GM18505 (cell line): ENCODE results near the gene MEIS3.
"Not testable (repeated sequence)": the region's sequence is repeated elsewhere in the genome, so short reads cannot be mapped to it uniquely, and the experiment has no call there.

Experiments used
- ATAC-seq: cut with Tn5 transposase; IDR thresholded peaks from one replicate; pipeline ENCODE4 v1.9.1; 2021; ENCODE audit not compliant: unreplicated experiment
- POLR2A ChIP-seq: IDR thresholded peaks from 4 replicates; pipeline ENCODE4 v1.6.1; 2011; ENCODE audit warnings: borderline replicate concordance; ENCODE audit not compliant: insufficient read depth, insufficient read length; ENCODE audit errors: extremely low read depth

Gene MEIS3

DNA sequence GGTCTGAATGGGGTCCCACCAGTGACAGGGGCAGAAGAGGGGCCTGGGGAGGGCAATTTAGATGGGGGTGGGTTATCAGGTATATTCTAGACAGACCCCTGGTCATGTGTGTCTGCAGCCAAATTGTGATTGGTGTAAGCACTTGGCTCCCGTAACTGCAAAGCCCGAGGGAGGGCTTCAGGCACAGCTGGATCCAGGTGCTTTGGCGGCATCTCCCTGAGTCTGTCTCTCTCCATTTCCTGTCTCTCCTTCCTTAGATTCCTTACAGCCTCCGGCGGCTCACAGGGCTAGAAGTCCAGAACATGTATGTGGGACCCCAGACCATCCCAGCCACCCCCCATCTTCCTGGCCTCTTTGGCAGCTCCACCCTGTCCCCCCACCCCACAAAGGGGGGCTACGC lies 38.8 kb downstream of the MEIS3 start:
- no peak for ATAC-seq
- no peak for TF ChIP-seq POLR2A

DNA sequence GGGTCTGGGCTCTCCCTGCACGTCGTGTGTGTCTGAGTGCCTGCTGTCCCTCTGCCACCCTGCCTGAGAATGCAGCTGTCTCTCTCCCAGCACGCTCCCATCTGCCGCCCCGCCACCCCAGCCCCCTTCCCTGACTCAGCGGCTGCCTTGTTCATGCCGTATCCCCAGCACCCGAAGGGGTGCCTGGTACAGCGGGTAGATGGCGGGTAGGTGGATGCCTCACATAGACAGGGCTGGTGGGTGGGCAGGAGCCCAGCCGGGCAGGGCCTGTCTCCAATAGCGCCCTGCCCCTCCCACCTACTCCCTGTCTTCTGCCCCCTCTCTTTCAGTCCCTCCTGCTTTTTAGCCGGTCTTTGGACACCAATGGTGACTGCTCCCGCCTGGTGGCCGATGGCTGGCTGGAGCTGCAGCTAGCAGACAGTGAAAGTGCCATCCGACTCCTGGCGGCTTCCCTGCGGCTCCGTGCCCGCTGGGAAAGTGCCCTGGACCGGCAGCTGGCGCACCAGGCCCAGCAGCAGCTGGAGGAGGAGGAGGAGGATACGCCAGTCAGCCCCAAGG lies 39.9 kb downstream of the MEIS3 start:
- TF ChIP-seq POLR2A: no peak
- ATAC-seq: no peak

DNA sequence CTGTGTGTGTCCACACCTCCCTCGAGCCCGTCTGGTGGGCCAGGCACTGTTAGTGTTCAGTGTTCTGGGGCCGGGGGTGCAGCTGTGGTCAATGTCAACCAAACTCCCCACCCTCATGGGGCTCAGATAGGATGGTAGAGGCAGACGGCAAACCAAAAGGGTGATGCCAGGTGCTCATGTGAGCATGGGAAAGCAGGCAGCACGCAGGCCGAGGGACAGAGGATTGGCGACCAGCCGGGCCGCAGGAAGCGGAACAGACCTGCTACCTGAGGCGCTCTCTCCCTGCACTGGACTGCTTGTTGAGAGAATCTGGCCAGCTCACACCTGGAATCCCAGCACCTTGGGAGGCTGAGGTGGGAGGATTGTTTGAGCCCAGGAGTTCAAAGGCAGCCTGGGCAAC lies 41.1 kb downstream of the MEIS3 start:
- no peak for TF ChIP-seq POLR2A
- ATAC-seq: no peak

DNA sequence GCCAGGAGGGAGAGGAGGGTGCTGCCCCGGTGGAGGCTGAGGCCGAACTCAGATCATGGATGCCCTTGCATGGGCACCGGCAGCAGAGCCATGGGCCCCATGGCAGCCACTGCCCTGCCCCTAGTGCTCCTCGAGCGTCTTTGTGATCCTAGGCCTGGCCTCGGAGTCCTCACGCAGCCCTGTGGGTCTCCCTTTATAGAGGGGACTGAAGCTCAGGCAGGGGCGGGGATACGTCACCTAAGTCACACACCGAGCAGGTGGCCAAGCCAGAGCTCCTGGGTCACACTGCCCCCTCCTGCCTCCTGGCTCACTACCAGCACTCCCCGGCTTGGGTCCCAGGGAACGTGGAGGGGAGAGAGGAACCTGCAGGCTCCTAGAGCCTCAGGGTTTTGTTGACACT lies 41.5 kb downstream of the MEIS3 start:
- no peak for ATAC-seq

DNA sequence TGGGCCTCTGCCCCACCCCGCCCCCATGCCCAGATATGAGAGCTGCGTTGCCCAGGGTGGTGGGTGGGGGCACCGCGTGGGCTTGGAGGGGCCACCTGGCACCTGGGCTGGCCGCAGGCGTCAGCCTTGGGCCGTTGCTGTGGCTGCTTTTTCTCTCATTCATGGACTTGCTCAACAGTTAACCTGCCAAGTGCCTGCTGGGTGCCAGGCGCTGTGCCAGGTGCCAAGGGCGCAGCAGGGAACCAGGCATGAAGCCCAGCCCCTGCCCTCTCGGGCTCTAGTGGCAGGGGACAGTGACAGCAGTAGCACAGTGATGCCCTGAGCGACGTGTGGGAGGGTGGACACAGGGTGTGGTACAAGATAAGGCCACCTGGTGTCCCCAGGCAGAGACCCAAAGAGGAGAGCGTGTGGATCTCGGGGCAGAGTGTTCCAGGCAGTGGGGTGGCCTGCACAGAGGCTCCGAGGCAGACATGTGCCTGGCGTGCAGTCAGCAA lies 42.1 kb downstream of the MEIS3 start:
- ATAC-seq: no peak
- no peak for TF ChIP-seq POLR2A

More for the DNA sequence above, 41.5 kb downstream of the MEIS3 start:
- no peak for TF ChIP-seq POLR2A

DNA sequence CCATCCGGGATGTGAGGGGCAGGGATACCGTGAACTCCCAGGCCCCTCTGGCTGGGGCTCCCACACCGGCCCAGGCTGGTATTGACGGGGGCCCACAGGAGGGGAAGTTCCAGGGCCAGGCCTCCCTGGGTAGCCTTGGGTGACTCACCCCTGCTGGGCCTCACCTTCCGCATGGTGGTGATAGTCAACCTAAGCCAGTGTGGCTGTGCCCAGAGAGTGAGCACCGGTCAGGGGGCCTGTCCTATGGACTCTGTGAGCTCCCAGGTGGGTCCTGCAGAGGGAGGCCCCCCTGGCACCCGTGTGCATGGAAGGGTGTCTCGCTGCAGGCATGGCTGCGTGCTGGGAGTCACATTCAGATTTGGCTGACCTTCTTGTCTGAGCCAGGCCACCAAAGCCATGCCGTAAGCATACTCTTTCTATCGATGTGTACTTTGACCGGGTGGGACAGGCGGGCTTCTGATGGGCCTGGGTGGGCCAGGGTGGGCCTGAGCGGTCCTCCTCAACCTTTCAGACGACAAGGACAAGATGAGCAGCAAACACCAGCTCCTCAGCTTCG lies 42.7 kb downstream of the MEIS3 start:
- TF ChIP-seq POLR2A: no peak
- no peak for ATAC-seq

DNA sequence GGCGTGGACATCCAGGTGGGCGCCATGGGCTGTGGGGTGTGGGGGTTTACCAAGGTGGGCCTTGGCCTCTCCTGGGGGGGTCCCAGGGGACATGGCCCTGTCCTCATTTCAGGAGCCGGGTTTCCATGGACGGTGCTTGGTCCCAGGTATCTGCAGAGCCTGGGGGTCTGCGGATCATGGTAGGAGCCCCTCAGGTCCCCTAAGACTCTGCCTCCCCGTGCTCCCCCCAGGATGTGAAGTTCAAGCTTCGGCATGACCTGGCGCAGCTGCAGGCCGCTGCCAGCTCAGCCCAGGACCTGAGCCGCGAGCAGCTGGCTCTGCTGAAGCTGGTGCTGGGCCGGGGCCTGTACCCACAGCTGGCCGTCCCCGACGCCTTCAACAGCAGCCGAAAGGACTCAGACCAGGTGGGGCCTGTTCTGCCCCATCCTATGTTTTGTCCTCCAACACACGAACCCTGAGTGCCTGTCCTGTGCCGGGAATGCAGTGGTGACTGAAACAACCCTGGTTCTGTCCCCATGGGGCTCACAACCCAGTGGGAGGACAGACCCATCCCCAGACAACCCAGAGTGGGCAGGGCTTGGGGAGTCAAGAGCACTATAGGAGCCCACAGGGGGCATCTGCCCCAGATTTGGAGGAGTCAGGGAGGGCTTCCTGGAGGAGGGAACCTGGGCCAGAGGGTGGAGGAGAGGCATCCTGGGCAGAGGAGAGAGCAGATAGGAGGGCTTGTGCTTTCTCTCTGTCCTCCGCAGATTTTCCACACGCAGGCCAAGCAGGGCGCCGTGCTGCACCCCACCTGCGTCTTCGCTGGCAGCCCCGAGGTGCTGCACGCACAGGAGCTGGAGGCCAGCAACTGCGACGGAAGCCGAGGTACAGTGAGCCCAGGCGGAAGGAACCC lies 43.4 kb downstream of the MEIS3 start:
- ATAC-seq: no peak
- no peak for TF ChIP-seq POLR2A

DNA sequence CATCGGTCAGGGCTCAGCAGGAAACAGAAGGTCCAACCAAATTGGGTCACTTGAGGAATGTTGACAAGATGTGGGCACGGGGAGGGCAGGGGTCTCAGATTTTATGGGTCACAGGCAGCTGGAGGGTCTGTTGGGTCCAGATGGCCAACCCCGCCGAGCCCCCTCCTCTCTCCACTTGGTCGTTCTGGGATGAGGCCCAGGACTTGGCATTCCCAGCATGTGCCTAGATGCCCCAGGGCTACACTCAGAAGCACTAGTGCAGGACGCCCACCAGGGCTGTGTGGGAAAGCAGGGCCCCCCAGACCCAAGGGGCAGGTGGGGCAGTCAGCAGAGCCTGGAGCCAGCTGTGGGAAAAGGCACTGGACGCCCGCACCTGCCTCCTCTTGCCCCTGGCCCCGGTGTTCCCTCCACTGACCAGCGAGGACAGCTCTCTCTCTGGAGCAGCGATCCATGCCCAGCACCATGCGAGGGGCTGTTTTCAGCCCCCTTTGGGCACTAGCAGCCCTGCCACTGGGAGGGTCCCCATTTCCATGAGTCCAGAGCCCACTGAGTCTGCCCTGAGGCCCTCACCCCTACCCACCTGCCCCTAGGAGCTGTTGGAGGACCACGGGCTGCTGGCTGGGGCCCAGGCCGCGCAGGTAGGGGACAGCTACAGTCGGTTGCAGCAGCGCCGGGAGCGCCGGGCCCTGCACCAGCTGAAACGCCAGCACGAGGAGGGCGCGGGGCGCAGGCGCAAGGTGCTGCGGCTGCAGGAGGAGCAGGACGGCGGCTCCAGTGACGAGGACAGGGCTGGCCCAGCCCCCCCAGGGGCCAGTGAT lies 44.2 kb downstream of the MEIS3 start:
- no peak for ATAC-seq
- no peak for TF ChIP-seq POLR2A

DNA sequence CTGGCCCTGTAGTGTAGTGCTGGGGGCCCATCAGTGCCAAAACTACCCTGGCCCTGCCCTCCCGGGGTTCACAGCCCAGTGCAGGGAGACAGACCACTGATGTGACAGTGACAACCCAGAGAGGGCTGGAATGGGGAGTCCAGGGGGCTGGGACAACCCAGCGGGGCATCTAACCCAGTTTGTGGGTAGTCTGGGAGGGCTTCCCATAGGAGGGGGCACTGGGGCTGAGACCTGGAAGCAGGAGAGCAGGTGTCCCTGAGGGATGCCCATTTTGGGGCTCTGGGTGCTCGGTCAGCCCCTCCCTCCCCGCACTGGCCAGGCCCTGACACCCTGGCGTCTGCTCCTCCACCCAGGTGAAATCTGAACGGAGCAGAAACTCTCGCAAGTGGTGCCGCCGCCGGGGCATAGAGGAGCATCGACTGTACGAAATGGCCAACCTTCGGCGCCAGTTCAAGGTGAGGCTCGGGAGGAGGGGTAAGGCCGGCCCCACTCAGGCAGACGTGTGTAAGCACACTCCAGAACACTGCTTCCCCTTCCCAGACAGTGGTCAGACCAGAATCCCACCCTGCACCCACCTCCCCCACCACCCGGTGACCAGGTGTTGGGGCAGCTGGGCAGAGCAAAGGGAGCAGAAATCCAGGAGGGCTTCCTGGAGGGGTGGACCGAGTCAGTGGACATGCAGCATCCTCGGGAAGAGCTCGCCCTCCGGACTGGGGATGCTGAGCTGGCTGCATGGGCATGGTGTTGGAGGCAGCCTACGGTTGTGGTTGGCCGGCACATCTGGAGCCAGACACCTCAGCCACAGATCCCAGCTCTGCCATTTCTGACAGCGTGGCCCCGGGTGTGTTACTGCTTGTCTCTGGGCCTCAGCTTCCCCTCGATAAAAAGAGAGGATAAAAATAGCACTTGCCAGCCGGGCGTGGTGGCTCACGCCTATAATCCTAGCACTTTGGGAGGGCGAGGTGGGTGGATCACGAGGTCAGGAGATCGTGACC lies 45.8 kb downstream of the MEIS3 start:
- ATAC-seq: no peak
- TF ChIP-seq POLR2A: no peak

DNA sequence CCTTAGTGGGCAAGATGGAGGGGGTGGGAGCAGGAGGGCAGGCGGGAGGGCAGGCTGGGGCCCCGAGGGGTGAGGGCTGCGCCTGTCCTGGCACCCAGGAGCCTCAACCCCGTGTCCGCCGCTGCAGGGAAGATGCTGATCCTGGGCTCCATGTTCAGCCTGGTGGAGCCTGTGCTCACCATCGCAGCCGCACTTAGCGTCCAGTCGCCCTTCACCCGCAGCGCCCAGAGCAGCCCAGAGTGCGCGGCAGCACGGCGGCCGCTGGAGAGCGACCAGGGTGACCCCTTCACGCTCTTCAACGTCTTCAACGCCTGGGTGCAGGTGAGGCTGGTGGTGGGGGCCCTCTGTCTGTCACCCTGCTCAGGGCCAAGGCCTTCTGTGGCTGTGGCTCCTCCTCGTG lies 46.7 kb downstream of the MEIS3 start:
- ATAC-seq: no peak
- no peak for TF ChIP-seq POLR2A

DNA sequence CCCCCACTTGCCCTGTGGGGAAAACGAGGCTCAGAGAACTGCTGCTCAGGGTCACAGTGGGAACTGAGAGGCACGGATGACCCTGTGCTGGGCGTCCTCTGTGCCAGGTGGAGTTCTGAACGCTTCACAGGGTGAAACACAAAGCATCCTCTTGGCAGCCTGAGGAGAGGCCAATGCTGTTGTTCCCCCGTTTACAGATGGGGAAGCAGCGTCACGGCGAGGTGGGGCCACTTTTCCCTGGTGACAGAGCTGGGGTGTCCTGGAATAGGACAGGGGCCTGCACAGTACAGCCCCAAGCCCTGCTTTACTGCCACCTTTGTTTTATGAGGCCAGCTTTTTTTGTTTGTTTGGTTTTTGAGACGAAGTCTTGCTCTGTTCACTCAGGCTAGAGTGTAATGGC lies 48.1 kb downstream of the MEIS3 start:
- ATAC-seq: no peak
- no peak for TF ChIP-seq POLR2A

DNA sequence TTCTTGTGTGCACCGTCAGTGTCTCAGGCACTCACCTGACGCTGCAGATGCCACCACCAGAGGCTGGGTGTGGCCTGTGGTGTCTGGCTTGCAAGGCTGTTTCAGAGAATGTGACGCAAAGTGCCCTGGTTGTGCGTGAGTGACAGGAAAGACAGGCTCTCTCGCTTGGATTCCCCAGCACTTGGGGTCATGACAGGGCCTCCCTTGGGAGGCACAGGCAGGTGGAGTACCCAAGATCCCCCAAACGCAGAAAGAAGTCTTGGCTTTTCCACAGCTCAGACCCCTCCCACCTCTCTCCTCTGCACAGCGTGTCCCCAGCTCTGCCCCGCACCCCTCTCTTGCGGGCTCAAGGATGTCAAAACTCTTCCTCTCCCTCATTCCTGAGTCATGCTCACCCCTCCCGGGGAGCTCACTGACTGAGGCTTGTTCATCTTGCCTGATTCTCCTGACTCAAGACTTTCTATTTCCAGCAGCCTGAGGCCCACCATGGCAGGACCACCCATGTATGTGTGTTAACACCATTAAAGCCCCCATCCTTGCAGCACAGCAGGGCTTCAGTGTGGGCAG lies 49.2 kb downstream of the MEIS3 start:
- no peak for TF ChIP-seq POLR2A
- ATAC-seq: no peak

DNA sequence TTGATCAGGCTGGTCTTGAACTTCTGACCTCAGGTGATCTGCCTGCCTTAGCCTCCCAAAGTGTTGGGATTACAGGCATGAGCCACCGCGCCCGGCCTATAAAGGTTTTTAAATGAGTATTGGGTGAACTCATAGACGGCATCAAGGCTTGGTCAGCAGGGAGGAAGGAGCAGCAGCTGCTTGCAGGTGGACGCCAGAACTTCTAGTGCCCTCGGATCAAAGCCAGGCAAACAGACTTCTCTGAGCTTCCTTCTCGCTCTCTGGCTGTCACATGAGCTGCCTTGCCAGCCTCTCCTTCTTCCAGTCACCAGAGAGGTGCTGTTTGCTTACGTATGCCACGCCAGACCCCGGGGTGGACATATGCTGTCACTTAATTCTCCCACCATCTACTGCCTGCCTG lies 53.9 kb downstream of the MEIS3 start:
- not testable (repeated sequence) for ATAC-seq
